Measurements from ENCODE around the gene DCP1A.

DNA sequence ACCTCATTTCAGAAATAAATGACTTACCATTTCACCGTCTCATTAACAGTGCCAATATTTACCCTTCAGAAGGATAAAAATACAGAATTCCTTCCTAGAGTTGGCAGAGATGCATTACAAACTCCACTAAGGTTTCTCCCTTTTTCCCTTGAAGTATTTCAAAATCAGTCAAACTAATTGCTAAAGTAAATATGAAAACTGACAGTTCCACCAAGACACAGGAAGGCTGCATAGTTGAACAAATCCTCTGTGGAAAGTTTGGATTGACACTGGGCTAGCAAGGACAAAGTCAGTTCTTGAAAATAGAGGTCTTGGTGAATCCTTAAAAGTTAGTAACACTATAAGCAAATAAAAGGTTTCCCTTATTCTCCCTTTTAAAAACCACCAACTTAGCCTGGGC is 34.5 kb downstream of the DCP1A start:
- TF ChIP-seq CHD4 (IDR thresholded peaks at IDR 0.05; ENCODE audit: borderline replicate concordance, low read length) (no peak), MEF2D (CRISPR knock-in tag; IDR thresholded peaks at IDR 0.05) (no peak)
- TF ChIP-seq, protein P1, sequence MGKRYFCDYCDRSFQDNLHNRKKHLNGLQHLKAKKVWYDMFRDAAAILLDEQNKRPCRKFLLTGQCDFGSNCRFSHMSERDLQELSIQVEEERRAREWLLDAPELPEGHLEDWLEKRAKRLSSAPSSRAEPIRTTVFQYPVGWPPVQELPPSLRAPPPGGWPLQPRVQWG (CRISPR knock-in tag; IDR thresholded peaks at IDR 0.05; ENCODE audit: borderline replicate concordance, low read depth): no peak
